HEK293 (cell line): Measurements from ENCODE around the gene ITGA2B.

Experiments used
- CTCF ChIA-PET: fragments of 350-600 bp; formaldehyde crosslinking; extraction: SDS; loops from one replicate; lab custom pipeline; 2021; ENCODE audit warnings: antibody characterized with exemption; lab: Yijun Ruan, JAX
- POLR2A ChIA-PET: fragments of 300-600 bp; formaldehyde crosslinking; extraction: SDS; loops from one replicate; lab custom pipeline; 2020; ENCODE audit warnings: antibody characterized with exemption, inconsistent platforms; lab: Yijun Ruan, JAX
- H3K27ac ChIP-seq: fragments of 200-500 bp; sonication (Bioruptor generic); 2 replicates; pipeline ENCODE4 v1.5.1; 2014; ENCODE audit warnings: low read depth, low read length, control low read depth, inconsistent platforms; ENCODE audit errors: extremely low read depth
- H3K36me3 ChIP-seq, 2 experiments: fragments of 200-500 bp in 1 of 2; sonication (Bioruptor generic) in 1 of 2; 1 replicate in 1 of 2; 2 replicates in 1 of 2; pipeline ENCODE4 v1.5.1; 2014 to 2017; ENCODE audit warnings: inconsistent platforms in 2 of 2, low read length in 2 of 2; ENCODE audit not compliant: control insufficient read depth in 2 of 2, insufficient read depth in 1 of 2
- H3K4me1 ChIP-seq: fragments of 200-500 bp; sonication (Bioruptor generic); 2 replicates; pipeline ENCODE4 v1.5.1; 2014; ENCODE audit warnings: mild to moderate bottlenecking, low read length, inconsistent platforms; ENCODE audit not compliant: control insufficient read depth, insufficient read depth
- H3K4me3 ChIP-seq: 2 replicates; pipeline ENCODE4 v1.5.1; 2011; ENCODE audit warnings: low read depth, mild to moderate bottlenecking, control low read depth, low read length, moderate library complexity
- H3K9me3 ChIP-seq: fragments of 200-500 bp; sonication (Bioruptor generic); 2 replicates; pipeline ENCODE4 v1.5.1; 2014; ENCODE audit warnings: low read depth, low read length, inconsistent platforms; ENCODE audit not compliant: control insufficient read depth, insufficient read depth
- BCL11A ChIP-seq: fragments of 450-650 bp; formaldehyde crosslinking; IDR thresholded peaks from 2 replicates; pipeline ENCODE4 v1.5.1; 2016; ENCODE audit warnings: low read depth, missing biosample characterization, missing genetic modification characterization
- GFI1B ChIP-seq: fragments of 450-650 bp; formaldehyde crosslinking; IDR thresholded peaks from 2 replicates; pipeline ENCODE4 v1.5.1; 2016; ENCODE audit warnings: missing biosample characterization, missing genetic modification characterization
- GLI4 ChIP-seq: fragments of 450-650 bp; formaldehyde crosslinking; IDR thresholded peaks from 2 replicates; pipeline ENCODE4 v1.5.1; 2016; ENCODE audit warnings: missing biosample characterization, missing genetic modification characterization
- KLF10 ChIP-seq: fragments of 450-650 bp; IDR thresholded peaks from 2 replicates; pipeline ENCODE4 v1.5.1; 2018; ENCODE audit warnings: missing biosample characterization, mild to moderate bottlenecking, missing genetic modification characterization
- KLF9 ChIP-seq: fragments of 450-650 bp; formaldehyde crosslinking; IDR thresholded peaks from 2 replicates; pipeline ENCODE4 v1.5.1; 2016; ENCODE audit warnings: missing biosample characterization, missing genetic modification characterization, low read depth
- MZF1 ChIP-seq: fragments of 450-650 bp; formaldehyde crosslinking; IDR thresholded peaks from 2 replicates; pipeline ENCODE4 v1.5.1; 2017; ENCODE audit warnings: missing biosample characterization, missing genetic modification characterization, borderline replicate concordance
- PRDM10 ChIP-seq: fragments of 450-650 bp; formaldehyde crosslinking; IDR thresholded peaks from 2 replicates; pipeline ENCODE4 v1.5.1; 2016; ENCODE audit warnings: missing biosample characterization, missing genetic modification characterization
- PRDM6 ChIP-seq: fragments of 450-650 bp; formaldehyde crosslinking; IDR thresholded peaks from 2 replicates; pipeline ENCODE4 v1.5.1; 2017; ENCODE audit warnings: missing biosample characterization, missing genetic modification characterization
- SCRT1 ChIP-seq: fragments of 450-650 bp; formaldehyde crosslinking; IDR thresholded peaks from 2 replicates; pipeline ENCODE4 v1.5.1; 2016; ENCODE audit warnings: missing biosample characterization, missing genetic modification characterization, borderline replicate concordance
- SETDB1 ChIP-seq: IDR thresholded peaks from one replicate; pipeline ENCODE4 v1.6.1; 2017; ENCODE audit warnings: mild to moderate bottlenecking, low read length, moderate library complexity, mixed read lengths; ENCODE audit not compliant: insufficient read length
- ZBTB1 ChIP-seq: fragments of 450-650 bp; formaldehyde crosslinking; IDR thresholded peaks from 2 replicates; pipeline ENCODE4 v1.5.1; 2016; ENCODE audit warnings: missing biosample characterization, missing genetic modification characterization
- ZBTB10 ChIP-seq: fragments of 450-650 bp; formaldehyde crosslinking; IDR thresholded peaks from 2 replicates; pipeline ENCODE4 v1.5.1; 2016; ENCODE audit warnings: missing biosample characterization, missing genetic modification characterization
- ZBTB17 ChIP-seq: fragments of 450-650 bp; formaldehyde crosslinking; IDR thresholded peaks from 2 replicates; pipeline ENCODE4 v1.5.1; 2016; ENCODE audit warnings: missing biosample characterization, missing genetic modification characterization
- ZNF146 ChIP-seq: fragments of 450-650 bp; formaldehyde crosslinking; IDR thresholded peaks from 2 replicates; pipeline ENCODE4 v1.5.1; 2016; ENCODE audit warnings: missing biosample characterization, missing genetic modification characterization
- ZNF16 ChIP-seq: fragments of 450-650 bp; formaldehyde crosslinking; IDR thresholded peaks from 2 replicates; pipeline ENCODE4 v1.5.1; 2016; ENCODE audit warnings: low read depth, missing biosample characterization, missing genetic modification characterization
- ZNF184 ChIP-seq: fragments of 450-650 bp; IDR thresholded peaks from 2 replicates; pipeline ENCODE4 v1.5.1; 2018; ENCODE audit warnings: missing biosample characterization, mild to moderate bottlenecking, missing genetic modification characterization
- ZNF2 ChIP-seq: fragments of 450-650 bp; formaldehyde crosslinking; IDR thresholded peaks from 2 replicates; pipeline ENCODE4 v1.5.1; 2016; ENCODE audit warnings: missing biosample characterization, missing genetic modification characterization
- ZNF223 ChIP-seq: fragments of 450-650 bp; formaldehyde crosslinking; IDR thresholded peaks from 2 replicates; pipeline ENCODE4 v1.5.1; 2016; ENCODE audit warnings: missing biosample characterization, missing genetic modification characterization
- ZNF324 ChIP-seq: fragments of 450-650 bp; formaldehyde crosslinking; IDR thresholded peaks from 2 replicates; pipeline ENCODE4 v1.5.1; 2016; ENCODE audit warnings: missing biosample characterization, missing genetic modification characterization
- ZNF350 ChIP-seq: fragments of 450-650 bp; formaldehyde crosslinking; IDR thresholded peaks from 2 replicates; pipeline ENCODE4 v1.5.0; 2017; ENCODE audit warnings: missing biosample characterization, mild to moderate bottlenecking, missing genetic modification characterization
- ZNF366 ChIP-seq: fragments of 450-650 bp; formaldehyde crosslinking; conservative IDR thresholded peaks from 2 replicates; pipeline ENCODE4 v1.5.1; 2016; ENCODE audit warnings: missing biosample characterization, missing genetic modification characterization
- ZNF391 ChIP-seq: fragments of 450-650 bp; formaldehyde crosslinking; IDR thresholded peaks from 2 replicates; pipeline ENCODE4 v1.5.1; 2016; ENCODE audit warnings: low read depth, missing biosample characterization, missing genetic modification characterization, borderline replicate concordance
- ZNF404 ChIP-seq: fragments of 450-650 bp; formaldehyde crosslinking; IDR thresholded peaks from 2 replicates; pipeline ENCODE4 v1.5.1; 2017; ENCODE audit warnings: missing biosample characterization, missing genetic modification characterization
- ZNF513 ChIP-seq: fragments of 450-650 bp; IDR thresholded peaks from 2 replicates; pipeline ENCODE4 v1.5.1; 2018; ENCODE audit warnings: missing biosample characterization, missing genetic modification characterization
- ZNF571 ChIP-seq: fragments of 450-650 bp; formaldehyde crosslinking; IDR thresholded peaks from 2 replicates; pipeline ENCODE4 v1.5.0; 2017; ENCODE audit warnings: missing biosample characterization, missing genetic modification characterization
- ZNF585B ChIP-seq: fragments of 450-650 bp; formaldehyde crosslinking; IDR thresholded peaks from 2 replicates; pipeline ENCODE4 v1.5.1; 2016; ENCODE audit warnings: missing biosample characterization, missing genetic modification characterization
- ZNF621 ChIP-seq: fragments of 450-650 bp; formaldehyde crosslinking; IDR thresholded peaks from 2 replicates; pipeline ENCODE4 v1.5.1; 2017; ENCODE audit warnings: missing biosample characterization, missing genetic modification characterization
- ZNF626 ChIP-seq: fragments of 450-650 bp; sonication (Bioruptor Pico); formaldehyde crosslinking; IDR thresholded peaks from 2 replicates; pipeline ENCODE4 v1.5.1; 2018; ENCODE audit warnings: missing biosample characterization, missing genetic modification characterization, inconsistent platforms
- ZNF791 ChIP-seq: fragments of 450-650 bp; formaldehyde crosslinking; IDR thresholded peaks from 2 replicates; pipeline ENCODE4 v1.5.1; 2016; ENCODE audit warnings: missing biosample characterization, missing genetic modification characterization
- ZNF792 ChIP-seq: fragments of 450-650 bp; formaldehyde crosslinking; IDR thresholded peaks from 2 replicates; pipeline ENCODE4 v1.5.1; 2016; ENCODE audit warnings: missing biosample characterization, missing genetic modification characterization

Gene ITGA2B

GRCh38 chr17:44344939-44345453 lies 44.5 kb downstream of the ITGA2B start, which contains the start of gene GRN:
GRN (plus strand) TSS chr17:44345302; CDS start chr17:44349165, 3,863 bp downstream.
- POLR2A ChIA-PET, result interaction anchor here (0.5 to 2.5 kb wide), 20 partner anchors 10 to 221 kb away, joined by 3 to 23 read pairs (median 4); partner anchors contain the start of genes FAM171A2, FZD2, GPATCH8 and HDAC5
- peak within 1 kb of the TSS; percentile 40; the same call in 1 of the 2 replicates for H3K27ac ChIP-seq
- TF ChIP-seq ZNF366 (tag by site-specific recombination) (peak; percentile 95), ZNF391 (no peak), ZNF513 (tag by site-specific recombination) (peak; percentile 50; the same call in 1 of the 2 replicates), BCL11A (tag by site-specific recombination) (no peak), ZNF585B (tag by site-specific recombination) (no peak), ZNF350 (tag by site-specific recombination) (no peak), ZBTB1 (tag by site-specific recombination) (no peak), SETDB1 (no peak), ZBTB17 (tag by site-specific recombination) (peak; percentile 76), ZNF404 (tag by site-specific recombination) (no peak), ZNF621 (tag by site-specific recombination) (no peak), ZNF16 (no peak), PRDM6 (tag by site-specific recombination) (no peak), GFI1B (tag by site-specific recombination) (no peak), ZNF791 (no peak), ZNF626 (tag by site-specific recombination) (no peak), ZBTB10 (peak; percentile 91), ZNF184 (no peak), KLF10 (peak; percentile 81), KLF9 (tag by site-specific recombination) (peak; percentile 81), ZNF792 (no peak), ZNF2 (tag by site-specific recombination) (no peak), ZNF146 (tag by site-specific recombination) (peak; percentile 55; the same call in 1 of the 2 replicates), GLI4 (tag by site-specific recombination) (no peak), ZNF324 (tag by site-specific recombination) (peak; percentile 43; the same call in 1 of the 2 replicates), PRDM10 (peak; percentile 24; the same call in 1 of the 2 replicates), ZNF223 (no peak), MZF1 (no peak), ZNF571 (no peak), SCRT1 (tag by site-specific recombination) (no peak)

More at GRCh38 chr17:44344939-44345453, 44.5 kb downstream of the ITGA2B start, which contains the start of gene GRN:
- Histone ChIP-seq H3K4me1 (no peaks in the 10 kb centered on the region), H3K4me3 (peak within 1 kb of the TSS; percentile 82), H3K36me3 (peaks cover 0 to 15% of the 10 kb centered on the region in 2 experiments; a peak in 1 of 3 replicates), H3K9me3 (no peaks in the 10 kb centered on the region)
- CTCF ChIA-PET, result interaction anchor here (0.6 to 3.3 kb wide), 24 partner anchors 9 to 714 kb away, joined by 3 to 27 read pairs (median 4); partner anchors contain the start of genes FAM171A2, G6PC3 and SLC25A39
